T-helper 22 cell (primary cell): ENCODE measurements around the gene RAD51B.
A peak's percentile ranks its signal among the peaks of the same experiment; 100 is the strongest.
"Not testable (repeated sequence)": the region's sequence is repeated elsewhere in the genome, so short reads cannot be mapped to it uniquely, and the experiment has no call there.

Source experiments
- DNase-seq: peaks from one replicate; pipeline ENCODE4 v3.0.0-alpha.2; 2020; ENCODE audit warnings: low read depth

RAD51B gene

GRCh38 chr14:67819563-67820421 is at the start of gene RAD51B:
TSS of gene RAD51B (plus strand) at chr14:67819779.
- peak; percentile 75 for DNase-seq

- DNase-seq, result no peak
Observed at GRCh38 chr14:67773844-67774377, 45.7 kb upstream of the RAD51B start.

GRCh38 chr14:67776653-67777322 is 42.8 kb upstream of the RAD51B start:
- no peak for DNase-seq

GRCh38 chr14:67778792-67779191 is 40.8 kb upstream of the RAD51B start:
- DNase-seq, result no peak

- no peak for DNase-seq
Observed at GRCh38 chr14:67782090-67782489, 37.5 kb upstream of the RAD51B start.

DNA sequence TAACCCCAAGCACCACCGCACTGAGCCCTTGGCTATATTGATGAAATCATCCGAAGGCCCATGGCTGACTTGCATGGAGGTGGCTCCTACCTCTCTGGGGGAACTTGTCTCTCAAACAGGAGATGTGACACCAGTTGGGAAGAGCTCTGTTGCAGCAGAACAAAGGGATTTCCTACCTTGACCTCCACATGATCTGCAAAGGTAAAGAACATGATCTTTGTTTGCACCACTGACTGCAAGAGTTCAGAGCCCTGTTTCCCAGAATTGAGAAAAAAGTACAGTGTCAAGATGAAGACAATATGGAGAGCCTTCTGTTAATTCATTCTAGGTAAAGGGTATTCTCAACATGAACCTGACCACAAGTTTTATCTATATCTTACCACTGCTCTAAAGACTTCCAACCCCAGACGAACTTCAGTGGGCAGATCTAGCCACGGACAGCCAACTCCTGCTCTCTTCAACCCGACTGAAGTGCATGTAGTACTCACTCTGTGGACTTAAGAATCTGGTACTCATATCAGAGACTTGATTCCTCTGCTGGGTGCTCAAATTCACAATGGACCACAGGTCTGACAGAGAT is 35.2 kb upstream of the RAD51B start:
- no peak for DNase-seq

DNA sequence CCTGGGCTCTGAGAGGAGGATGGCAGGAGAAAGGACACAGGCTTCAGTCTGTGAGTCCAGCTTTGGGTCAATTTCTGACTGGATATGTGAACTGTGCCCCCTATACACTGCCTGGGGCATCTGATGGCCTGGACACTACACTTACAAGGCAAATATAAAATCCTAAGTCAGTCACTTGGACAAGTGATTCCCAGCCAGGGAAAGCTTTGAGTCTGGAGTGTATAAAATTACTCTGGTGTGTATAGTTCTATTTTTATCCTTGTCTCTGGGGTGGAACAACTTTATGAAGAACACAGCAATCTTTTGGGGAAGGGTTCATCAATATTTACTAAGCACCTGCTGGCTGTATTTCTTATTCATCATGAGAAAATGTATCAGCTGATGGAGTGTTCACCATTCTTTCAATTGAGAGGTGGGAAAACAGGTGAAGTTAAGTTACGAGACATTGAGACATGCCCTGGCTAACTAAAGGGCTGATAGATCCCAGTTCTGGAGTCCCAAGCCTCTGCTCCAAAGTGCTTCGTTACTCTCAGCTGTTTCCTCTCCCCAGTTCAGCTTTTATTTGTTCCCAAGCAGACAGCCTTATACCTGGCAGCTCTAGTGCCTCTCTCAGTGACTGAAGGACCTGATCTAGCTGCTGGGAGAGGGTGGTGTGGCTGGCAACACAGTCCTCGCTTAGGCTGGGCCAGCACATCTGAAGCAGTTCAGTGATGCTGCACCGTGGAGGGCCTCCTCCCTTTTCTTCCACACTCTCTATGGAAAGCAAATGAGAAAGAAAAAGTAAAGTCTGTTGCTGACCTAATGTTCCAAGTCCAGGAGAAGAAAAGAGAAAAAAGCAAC is 34.1 kb upstream of the RAD51B start:
- DNase-seq, result no peak

DNA sequence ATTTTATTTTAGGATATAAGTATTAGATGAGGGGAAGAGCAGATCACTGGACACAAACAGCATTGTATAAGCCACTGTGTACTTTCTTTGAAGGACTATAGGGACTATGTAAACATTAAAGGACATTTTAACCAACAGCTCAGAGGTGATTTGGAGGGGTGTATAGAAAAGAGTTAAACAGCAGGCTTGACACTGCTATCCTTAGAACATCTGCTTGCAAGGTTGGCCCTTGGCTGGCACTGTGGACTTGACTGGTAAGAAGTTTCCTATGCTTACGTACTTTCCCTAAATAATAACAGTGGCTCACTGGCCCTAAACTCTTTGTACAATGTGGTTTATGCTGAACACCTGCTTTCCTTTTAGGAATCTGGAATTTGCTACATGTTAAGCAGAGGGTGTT is 31.9 kb upstream of the RAD51B start:
- no peak for DNase-seq

DNA sequence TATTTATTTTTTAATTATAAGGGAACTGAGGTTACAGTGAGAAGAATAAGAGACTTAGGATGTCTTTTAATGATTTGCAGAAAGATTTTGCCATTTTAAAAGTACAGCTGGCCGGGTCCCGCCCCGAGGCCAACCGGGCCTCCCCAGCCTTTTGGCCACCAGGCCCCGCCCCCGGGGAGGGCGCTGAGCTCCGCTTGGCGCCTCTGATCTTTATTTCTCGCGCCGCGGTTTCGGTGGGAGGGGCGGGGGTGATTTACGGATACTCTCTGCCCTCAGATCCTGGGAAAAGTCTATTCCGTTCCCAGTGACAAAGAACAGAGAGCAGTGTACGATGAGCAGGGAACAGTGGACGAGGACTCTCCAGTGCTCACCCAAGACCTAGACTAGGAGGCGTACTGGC is 20.8 kb upstream of the RAD51B start:
- no peak for DNase-seq

GRCh38 chr14:67800743-67801142 is 18.8 kb upstream of the RAD51B start:
- no peak for DNase-seq

DNA sequence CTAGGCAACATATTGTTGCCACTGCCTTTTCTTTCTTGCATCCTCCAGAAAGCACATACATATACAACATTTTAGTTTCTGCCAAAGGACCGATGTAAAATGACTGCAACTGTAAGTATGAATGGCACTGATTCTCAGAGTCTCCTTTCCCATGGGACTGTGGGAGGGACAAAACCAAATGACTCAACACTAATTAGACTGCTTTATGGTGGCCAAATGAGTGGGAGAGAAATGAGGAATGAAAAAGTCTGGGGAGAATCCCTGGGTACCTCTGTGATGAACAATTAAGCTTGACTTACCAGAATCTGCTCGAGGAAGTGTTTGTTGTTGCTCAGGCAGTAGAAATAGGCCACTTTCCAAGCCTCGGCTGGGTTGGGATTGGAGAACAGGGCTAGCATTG is 13.3 kb upstream of the RAD51B start:
- DNase-seq, result no peak

GRCh38 chr14:67814821-67815220 is 4.8 kb upstream of the RAD51B start:
- DNase-seq, result no peak

GRCh38 chr14:67815573-67816225 is 3.9 kb upstream of the RAD51B start:
- DNase-seq, result no peak

- DNase-seq, result peak; percentile 86
Observed at GRCh38 chr14:67816326-67817002, 3.1 kb upstream of the RAD51B start, which contains the start of gene ZFYVE26. TSS of gene ZFYVE26 (minus strand) at chr14:67816590. CDS start at chr14:67815963, 627 bp downstream.

DNA sequence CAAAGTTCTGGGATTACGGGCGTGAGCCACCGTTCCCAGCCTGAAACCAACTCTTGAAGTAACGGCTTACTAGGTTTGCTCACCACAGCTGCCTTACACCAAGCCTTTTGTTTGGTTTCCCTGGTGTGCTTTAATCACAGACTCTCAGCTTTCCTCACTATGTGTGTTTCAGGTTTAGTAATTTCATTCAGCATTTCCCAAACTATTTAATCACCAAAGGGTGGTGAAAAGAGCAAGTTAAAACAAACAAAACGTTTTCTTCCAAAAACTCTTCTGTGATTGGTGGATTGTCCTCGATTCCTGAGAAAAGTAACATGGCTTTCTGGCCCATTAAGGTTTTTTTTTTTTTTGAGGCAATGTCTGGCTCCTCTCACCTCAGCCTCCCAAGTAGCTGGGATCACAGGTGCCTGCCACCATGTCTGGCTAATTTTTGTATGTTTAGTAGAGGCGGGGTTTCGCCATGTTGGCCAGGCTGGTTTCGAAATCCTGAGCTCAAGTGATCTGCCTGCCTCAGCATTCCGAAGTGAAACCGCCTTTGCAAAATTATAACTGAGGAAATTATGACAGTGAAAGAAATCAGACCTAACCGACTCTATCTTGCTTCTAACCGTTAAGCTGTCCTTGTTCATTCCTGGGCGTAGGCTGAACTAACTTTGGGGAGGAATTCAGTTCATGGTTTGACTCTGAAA is 1.7 kb upstream of the RAD51B start:
- DNase-seq, result no peak

- DNase-seq, result not testable (repeated sequence)
Observed at GRCh38 chr14:67818476-67818875, 1.1 kb upstream of the RAD51B start.

- no peak for DNase-seq
Observed at GRCh38 chr14:67820428-67820971, 921 bp downstream of the RAD51B start.

GRCh38 chr14:67821121-67821520 is 1.5 kb downstream of the RAD51B start:
- DNase-seq, result no peak

DNA sequence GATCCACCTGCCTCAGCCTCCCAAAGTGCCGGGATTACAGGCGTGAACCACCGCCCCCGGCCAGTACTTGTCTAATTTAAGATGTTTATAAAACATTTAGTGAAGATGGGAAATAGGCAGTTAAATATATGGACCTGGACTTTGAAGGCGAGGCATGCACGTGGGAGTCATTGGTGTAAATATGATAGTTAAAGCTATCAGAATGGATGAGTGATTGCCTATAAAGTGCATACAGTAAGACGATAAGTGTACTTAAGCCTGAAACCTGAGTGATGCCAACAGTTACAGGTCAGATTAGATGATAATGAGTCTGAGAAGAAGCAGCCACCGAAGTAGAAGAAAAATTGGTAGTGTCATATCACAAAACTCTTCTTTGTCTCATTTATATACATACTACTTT is 11.5 kb downstream of the RAD51B start:
- no peak for DNase-seq

GRCh38 chr14:67833403-67833802 is 13.8 kb downstream of the RAD51B start:
- DNase-seq, result no peak
